Skin epidermis (tissue), 12 donors: ENCODE data around the gene SEMA6B.
"Not testable (repeated sequence)": the region's sequence is repeated elsewhere in the genome, so short reads cannot be mapped to it uniquely, and the experiment has no call there.

Source experiments
- H3K27ac ChIP-seq, 21 experiments: fragments of 200-600 bp; sonication (generic) in 11 of 21; one replicate each; pipeline ENCODE4 v1.5.0; 2020; ENCODE audit warnings: mild to moderate bottlenecking in 3 of 21, inconsistent platforms in 2 of 21, moderate library complexity in 2 of 21
- H3K4me3 ChIP-seq, 7 experiments: fragments of 200-600 bp; sonication (generic) in 2 of 7; one replicate each; pipeline ENCODE4 v1.5.0; 2020; ENCODE audit warnings: inconsistent platforms in 2 of 7, mild to moderate bottlenecking in 2 of 7, moderate library complexity in 1 of 7

Gene SEMA6B

DNA sequence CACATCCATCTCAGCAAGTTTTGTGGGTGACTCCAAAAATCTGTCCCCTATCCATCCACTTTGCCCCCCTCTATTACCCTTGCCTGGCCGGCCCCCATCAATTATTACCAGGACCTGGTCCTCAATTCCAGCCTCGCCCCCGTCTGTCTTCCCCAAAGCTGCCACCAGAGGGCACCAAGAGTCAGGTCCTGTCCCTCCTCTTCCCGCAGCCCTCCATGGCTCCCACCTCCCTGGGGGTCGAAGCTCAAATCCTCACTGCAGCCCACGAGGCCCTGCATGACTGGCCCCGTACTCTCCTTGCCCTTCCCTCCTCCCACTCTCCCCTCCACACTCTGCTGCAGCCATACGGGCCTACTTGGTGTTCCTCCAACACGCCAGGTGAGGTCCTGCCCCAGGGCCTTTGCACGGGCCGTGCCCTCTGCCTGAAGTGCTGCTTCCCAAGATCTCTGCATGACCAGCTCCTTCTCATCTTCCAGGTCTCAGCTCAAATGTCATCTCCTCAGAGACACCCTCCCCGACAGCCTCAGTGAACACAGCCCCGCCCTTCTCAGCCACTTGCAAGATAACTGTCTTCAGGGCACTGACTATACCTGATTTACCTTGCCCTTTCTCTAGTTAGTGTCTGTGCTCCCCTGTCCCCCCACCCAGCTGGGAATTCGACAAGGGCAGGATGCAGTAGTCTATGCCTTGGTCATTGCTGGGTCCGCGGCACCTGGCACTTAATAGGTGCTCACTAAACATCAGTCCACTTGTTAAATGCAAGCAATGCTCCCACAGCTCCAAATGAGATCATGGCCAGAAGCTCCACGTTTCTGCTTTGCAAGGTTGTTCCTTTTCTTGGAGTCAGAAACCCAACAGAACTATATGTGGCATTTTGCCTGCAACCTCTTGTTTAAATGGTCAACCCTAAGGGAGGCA lies 16.8 kb upstream of the SEMA6B start:
- H3K27ac ChIP-seq, result peak overlapping the region in 9 of 21 experiments; percentile 22 to 77 (median 52)
- no peak overlapping the region for H3K4me3 ChIP-seq

DNA sequence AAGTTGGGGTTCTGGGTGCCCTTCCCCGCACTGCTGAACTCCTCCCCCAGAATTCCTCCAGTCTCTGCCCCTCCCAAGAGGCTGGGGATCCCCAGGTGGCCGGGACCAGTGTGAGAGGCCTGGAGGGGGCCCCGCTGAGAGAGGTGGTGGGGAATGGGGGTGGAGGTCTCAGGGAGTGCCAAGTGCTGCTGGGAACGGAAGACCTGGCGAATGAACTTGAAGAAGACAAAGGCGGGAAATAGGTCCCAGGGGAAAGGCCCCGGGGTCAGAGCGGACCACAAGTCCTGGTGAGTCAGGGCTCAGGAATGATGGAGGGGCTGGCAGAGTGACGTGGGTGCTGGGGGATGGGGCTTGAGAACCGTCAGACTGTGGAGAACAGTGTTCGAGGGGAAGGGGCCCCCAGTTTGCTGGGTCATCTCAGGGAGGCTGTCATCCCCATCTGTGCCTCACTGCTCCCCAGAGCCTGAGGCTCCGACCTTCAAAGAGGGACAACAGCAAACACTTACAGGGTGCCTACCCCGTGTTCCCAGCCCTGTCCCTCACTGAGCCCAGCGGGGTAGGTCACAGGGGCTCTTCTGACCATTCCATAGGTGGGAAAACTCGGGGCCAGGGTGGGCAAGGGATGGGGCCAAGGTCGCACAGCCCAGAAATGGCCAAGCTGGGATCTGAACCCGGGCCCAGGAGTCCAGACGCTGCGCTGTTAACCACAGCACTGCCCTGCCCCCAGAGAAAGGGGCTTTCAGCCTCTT lies 16.0 kb upstream of the SEMA6B start:
- no peak overlapping the region for H3K4me3 ChIP-seq
- H3K27ac ChIP-seq, result peak overlapping the region in 18 of 21 experiments; percentile 4 to 81 (median 44)

DNA sequence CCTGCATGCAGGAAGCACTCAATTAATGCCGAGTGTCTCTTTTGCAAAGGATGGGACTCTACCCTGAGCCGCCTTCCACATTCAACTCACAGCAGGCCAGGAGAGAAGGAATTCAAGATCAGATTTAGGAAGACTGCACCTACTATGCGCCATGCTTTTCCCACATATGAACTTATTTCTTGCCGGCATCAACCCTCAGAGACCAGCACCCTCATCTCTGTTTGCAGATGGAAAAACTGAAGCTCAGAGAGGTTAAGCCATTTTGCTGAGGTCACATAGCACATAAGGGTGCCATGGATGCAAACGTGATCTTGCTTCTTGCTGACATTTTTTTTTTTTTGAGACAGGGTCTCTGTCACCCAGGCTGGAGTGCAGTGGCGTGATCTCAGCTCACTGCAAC lies 14.2 kb upstream of the SEMA6B start:
- Histone ChIP-seq H3K27ac (no peak overlapping the region), H3K4me3 (no peak overlapping the region)

DNA sequence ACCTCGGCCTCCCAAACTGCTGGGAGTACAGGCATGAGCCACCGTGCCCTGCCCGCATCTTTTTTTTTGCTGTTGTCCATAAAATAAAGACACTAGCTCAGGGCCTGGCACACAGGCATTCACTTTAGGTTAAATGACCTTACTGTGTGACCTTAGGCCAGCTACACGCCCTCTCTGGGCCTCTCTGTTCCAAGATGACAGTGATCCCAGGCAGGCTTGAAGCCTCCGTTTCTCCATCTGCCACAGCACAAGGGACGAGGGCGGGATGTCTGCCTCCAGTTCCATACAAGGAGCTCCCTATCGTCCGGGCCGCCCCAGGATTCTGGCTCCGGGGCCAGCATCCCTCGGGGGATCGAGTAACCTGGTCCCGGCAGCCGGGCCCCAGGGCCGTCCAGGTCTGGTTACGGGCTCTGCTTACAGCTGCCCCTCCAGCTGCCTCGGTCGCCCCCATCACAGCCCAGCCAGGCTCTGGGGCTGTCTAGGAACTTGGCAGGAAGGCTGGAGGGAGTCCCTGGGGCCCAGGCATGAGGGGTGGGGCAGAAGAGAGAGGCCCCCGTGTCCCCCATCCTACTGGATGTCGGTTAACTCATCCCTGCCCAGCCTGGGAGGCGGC lies 11.9 kb upstream of the SEMA6B start:
- Histone ChIP-seq H3K27ac (no peak overlapping the region), H3K4me3 (no peak overlapping the region)

DNA sequence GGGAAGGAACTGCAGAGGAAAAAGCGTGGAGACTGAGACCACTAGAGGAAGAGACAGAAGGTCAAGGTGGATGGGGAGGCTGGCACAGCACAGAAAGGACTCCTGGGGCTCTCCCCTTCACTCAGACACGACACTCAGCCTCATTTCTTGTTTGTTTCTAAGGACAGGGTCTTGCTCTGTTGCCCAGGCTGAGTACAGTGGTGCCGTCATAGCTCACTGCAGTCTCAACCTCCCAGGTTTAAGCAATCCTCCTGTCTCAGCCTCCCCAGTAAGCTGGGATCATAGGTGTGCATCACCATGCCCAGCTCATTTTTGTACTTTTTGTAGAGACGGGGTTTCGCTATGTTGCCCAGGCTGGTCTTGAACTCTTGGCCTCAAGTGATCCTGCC lies 11.4 kb upstream of the SEMA6B start:
- Histone ChIP-seq H3K4me3 (no peak overlapping the region), H3K27ac (no peak overlapping the region)

DNA sequence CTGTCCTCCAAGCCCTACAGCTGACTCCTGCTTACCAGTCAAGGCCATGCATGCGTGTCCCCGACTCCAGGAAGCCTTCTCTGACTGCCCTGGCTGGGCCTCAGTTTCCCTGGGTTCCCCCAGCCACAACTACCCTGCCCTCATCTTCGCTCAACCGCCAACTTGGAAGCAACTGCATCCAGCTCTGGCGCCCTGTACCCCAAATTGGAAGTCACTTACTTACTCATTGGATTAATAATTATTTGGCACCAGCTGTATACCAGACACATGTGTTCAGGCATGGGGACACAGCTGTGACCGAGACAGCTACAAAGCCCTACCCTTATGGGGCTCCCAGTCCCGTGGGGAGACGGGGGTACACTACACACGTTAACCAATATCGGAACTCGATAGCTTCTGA lies 10.9 kb upstream of the SEMA6B start:
- H3K4me3 ChIP-seq, result no peak overlapping the region
- H3K27ac ChIP-seq, result no peak overlapping the region

DNA sequence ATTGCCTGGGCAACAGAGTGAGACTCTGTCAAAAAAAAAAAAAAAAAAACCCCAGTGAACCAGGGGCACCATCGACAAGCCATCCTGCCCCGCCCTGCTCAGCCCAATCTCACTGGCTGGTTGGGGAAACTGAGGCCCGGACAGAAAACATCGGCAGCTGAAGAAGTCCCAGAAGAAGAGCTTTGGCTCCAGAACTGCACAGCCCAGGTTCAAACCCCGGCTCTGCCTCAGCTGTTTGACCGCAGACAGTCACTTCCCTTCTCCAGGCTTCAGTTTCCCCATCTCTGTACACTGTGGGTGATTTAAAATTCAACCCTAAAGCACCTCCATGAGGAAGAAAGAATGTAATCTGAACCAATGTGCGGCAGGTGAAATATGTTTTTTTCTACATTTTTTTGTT lies 9.4 kb upstream of the SEMA6B start:
- Histone ChIP-seq H3K27ac (no peak overlapping the region), H3K4me3 (no peak overlapping the region)

DNA sequence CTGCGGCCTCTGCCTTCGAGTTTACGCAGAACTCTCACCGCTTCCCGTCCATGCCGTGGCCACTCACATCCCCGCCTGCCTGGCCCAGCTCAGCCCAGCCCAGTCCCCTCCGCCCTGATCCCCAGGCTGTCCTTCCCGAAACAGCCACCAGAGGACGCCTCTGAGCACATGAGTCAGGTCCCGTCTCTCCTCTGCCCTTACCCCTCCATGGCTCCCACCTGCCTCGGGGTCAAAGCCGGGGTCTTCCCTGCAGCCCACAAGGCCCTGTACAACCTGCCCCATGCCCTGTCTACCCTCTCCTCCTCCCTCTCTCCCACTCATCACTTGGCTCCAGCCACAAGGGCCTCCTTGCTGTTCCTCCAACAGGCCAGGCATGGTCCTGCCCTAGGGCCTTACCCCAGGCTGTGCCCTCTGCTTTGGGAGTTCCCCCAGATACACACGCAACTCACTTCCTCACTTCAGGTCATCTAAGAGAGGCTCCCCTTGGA lies 8.1 kb upstream of the SEMA6B start:
- H3K4me3 ChIP-seq, result no peak overlapping the region
- no peak overlapping the region for H3K27ac ChIP-seq

DNA sequence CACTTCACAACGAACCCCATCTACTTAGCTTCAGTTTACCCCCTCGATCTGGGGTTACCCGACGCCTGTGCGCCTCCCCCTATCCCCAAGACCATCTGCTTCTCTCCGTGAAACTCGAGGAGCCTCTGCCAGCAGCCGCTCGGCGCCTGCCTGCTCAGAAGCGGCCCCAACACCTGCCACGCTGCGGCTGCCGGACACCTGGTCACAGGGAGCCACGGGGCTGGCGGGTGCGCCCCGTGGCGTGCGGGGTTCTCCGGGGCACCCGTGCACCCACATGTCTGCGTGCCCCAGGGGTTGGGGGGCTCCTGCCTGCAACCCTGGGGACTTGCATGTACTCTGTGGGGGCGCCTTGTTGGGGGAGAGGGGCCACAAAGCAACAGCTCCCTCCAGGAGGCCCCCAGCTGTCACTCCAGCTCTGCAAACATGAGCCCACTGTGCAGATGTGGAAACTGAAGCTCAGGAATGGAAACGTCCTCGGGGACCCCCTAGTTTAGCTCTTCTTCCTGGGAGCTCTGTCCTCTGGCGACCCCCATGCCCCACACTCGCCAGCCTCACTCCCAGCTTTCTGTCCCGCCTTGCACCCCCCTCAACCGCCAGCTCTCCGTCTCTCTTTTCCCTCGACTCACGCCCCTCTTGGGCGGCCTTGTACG lies 7.0 kb upstream of the SEMA6B start:
- Histone ChIP-seq H3K27ac (peak overlapping the region in 1 of 21 experiments; percentile 54), H3K4me3 (no peak overlapping the region)

DNA sequence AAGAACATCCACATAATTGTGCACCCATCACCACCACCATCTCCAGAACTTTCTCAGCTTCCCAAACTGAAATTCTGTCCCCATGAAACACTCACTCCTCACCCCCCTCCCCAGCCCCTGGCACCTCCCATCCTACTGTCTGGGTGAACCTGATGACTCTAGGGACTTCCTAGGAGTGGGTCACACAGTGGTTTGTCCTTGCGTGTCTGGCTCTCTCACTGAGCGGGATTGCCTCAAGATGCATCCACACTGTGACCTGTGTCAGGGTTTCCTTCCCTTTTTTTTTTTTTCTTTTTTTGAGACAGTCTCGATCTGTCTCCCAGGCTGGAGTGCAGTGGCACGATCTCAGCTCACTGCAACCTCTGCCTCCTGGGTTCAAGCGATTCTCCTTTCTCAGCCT lies 4.1 kb upstream of the SEMA6B start:
- not testable (repeated sequence) for H3K27ac ChIP-seq, H3K4me3 ChIP-seq

DNA sequence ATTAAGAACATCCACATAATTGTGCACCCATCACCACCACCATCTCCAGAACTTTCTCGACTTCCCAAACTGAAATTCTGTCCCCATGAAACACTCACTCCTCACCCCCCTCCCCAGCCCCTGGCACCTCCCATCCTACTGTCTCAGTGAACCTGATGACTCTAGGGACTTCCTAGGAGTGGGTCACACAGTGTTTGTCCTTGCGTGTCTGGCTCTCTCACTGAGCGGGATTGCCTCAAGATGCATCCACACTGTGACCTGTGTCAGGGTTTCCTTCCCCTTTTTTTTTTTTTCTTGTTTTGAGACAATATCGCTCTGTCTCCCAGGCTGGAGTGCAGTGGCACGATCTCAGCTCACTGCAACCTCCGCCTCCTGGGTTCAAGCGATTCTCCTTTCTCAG lies 2.6 kb upstream of the SEMA6B start:
- not testable (repeated sequence) for H3K27ac ChIP-seq

DNA sequence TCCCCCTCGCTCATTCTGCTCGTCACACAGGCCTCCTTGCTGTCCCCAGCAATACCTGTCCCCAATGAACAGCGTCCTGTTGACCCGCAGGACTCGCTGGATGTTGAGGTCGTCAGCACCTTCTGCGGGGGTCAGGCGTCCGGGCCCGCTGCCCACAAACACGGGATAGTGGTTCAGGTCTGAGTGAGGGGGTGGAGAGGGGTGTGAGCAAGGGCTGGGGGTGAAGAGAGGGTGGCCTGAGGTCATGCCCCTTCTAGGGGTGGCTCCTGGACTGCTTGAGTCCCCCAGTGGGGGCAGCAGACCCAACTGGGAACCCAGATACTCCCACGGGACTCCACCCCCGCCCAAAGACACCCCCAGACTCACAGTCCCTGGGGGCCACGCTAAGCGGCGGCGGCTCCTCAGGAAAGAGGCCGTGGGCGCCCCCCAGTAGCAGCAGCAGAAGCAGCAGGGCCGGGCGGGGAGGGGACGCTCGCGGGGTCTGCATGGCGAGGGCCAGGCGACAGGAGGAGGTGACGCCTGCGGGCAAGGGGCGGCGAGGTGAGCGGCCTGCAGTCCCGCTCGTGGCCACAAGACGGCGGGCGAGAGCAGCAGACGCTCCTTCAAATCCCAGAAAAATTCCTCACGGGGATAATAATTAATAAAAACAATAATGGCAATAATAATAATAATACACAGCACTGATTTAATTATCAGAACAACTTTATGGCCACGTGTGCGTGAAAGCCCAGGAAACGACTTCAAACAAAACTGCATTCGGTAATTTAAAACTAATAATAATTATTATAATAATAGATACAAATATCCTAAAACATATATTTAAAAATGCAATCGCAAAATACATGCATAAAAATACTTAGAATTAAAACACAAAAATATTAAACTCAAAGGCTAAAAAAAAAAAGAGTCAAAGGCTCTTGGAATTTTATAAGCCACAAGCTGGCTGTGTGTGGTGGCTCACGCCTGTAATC lies 1.2 kb downstream of the SEMA6B start:
- peak overlapping the region in 8 of 21 experiments; percentile 19 to 74 (median 36) for H3K27ac ChIP-seq

More for the DNA sequence above, 2.6 kb upstream of the SEMA6B start:
- H3K4me3 ChIP-seq, result not testable (repeated sequence)

DNA sequence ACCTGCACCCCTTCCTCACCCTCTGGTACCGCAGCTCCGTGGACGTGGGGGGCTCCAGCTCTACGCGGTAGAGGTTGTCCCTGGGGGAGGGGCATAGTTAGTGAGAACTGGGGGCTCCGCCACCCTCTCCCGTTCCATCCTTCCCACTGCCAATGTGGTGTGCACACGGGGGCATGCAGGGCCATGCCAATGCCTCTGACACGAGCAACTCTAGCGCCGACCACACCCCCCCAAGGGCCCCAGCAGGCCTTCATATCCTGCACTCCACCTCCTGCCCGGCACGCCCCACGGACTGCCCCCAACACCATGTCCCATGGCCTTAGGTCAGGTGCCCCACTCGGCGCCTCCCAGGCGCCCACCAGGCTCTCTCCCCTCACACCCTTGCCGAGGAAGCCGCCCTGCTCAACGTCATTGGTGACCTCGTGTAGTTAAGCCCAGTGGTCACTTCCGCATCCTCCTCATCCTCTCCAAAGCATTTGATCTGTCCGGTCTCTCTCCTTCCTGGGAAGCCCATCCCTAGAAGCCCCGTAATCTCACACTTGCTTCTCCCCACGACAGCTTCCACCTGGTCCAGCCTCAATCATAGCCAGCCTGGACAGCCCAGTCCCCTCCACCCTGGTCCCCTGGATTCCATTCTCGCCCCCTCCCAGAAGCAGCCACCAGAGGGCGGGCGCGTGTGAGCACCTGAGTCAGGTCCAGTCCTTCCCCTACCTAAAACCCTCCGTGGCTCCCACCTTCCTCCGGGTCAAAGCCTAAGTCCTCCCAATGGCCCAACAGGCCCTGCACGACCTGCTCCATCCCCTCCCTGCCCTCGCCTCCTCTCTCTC lies 2.1 kb downstream of the SEMA6B start:
- peak overlapping the region in 2 of 7 experiments; percentile 14 to 17 for H3K4me3 ChIP-seq
- peak overlapping the region in 1 of 21 experiments; percentile 19 for H3K27ac ChIP-seq

More for the DNA sequence above, 1.2 kb downstream of the SEMA6B start:
- peak overlapping the region in 5 of 7 experiments; percentile 3 to 32 (median 17) for H3K4me3 ChIP-seq

DNA sequence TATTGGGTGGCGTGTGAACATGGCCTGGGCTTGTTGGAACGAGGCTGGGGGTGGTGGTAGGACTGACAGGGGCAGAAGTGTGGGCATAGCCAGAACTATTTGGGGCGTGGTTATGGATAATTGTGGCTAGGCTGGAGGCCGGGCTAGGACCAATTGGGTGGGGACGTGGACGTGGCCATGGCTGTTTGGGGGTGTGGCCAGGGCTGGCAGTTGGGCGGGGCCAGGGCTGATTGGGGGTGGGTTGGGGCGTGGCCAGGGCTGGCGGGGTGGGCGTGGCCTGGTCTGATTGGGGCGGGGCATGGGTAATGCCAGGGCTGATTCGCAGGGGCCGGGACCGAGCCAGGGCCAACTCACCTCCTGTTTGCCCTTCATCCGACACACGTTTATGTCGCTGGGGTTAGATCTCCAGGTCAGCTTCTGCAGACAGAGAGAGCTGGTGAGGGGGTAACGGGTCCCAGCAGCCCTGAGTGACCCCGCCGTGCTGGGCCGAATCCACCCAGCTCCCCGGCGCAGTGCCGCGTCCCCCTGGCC lies 2.8 kb downstream of the SEMA6B start:
- Histone ChIP-seq H3K4me3 (no peak overlapping the region), H3K27ac (no peak overlapping the region)

DNA sequence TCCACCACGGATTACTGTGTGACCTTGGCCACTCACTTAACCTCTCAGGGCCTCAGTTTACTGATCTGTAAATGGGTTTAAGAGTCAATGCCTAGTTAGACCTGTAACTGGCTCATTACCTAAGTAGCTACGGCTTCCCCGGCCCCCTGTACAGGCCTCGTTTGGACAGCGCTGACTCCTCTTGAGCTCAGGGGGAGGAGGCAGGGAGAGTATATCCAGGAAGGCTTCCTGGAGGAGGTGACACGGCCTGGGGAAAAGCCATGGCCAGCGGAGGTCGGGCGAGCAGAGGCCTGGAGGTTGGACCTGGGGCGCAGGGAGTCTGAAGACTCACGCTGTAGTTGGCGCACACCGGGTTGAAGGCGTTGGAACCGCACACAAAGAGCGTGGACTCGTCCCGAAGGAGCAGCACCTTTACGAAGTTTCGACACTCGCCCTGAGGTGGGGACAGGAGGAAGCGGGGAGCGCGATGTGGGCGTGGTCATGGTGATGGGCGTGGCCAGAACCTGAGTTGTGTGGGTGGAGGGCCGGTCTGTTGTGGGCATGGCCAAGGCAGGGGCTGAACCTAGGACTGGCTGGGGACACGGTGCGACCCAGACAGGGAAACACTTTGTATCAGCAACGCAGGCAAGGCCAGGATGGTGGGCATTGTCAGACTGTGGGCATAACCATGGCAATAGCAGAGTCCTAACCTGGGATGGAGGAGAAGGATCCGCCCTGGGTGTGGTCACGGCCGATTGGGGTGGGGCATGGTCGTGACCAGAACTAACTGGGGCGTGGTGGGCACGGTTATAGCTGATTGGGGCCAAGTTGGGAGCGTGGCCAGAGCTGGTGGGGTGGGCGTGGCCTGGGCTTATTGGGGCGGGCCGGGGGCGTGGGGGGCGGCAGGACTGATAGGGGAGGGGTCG lies 3.6 kb downstream of the SEMA6B start:
- Histone ChIP-seq H3K4me3 (no peak overlapping the region), H3K27ac (no peak overlapping the region)

DNA sequence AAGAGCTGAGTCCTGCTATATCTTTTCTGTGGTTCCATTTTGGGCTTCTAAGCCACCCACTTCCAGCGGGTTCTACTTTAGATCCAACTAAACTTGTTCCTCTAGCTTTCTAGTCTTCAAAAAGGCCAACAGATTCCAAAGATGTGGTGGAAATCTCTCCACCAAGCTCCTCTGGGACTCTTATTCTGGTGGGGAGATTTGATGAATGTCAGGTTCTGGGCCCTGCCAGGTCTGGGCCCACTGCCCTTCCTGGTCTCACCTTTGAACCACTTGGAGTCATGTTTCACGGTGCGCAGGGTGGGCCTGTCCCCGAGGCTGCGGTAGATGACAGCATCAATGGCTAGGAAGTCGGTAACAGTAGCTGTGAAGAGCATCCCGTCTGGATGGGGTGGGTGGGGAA lies 4.8 kb downstream of the SEMA6B start:
- H3K4me3 ChIP-seq, result no peak overlapping the region
- H3K27ac ChIP-seq, result no peak overlapping the region

DNA sequence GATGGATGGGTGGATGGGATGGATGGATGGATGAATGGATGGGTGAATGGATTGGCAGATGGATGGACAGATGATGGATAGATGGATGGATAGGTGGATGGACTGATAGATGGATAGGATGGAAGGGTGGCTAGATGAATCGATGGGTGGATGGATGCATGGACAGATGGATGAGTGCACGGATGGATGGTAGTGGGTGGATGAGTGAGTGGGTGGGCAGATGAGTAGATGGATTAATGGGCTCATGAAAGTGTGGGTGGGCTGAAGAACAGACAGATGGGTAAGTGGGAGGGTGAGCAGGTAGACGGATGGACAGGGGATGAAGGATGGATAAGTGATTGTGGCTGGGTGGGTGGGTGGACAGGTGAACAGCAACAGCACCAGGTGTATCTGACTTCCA lies 5.7 kb downstream of the SEMA6B start:
- no peak overlapping the region for H3K4me3 ChIP-seq
- H3K27ac ChIP-seq, result no peak overlapping the region
